Activated T-helper 17 cell treated with anti-CD3 and anti-CD28 coated beads, Interleukin-2, amount 50 U/mL, for 72 hours (primary cell): Measurements from ENCODE around the gene ING3. TPM values are rescaled to one million over a fixed set of nuclear protein-coding genes. Genes with fewer than 3 reads are reported as not detected.

Source experiments
- ATAC-seq: fragments of 150-1000 bp; cut with Tn5 transposase; replicated peaks from 2 replicates; pipeline ENCODE4 v1.10.0; 2021; ENCODE audit warnings: mild to moderate bottlenecking, moderate library complexity
- H3K27ac Mint-ChIP-seq: one replicate; pipeline ENCODE4 v1.8.0; 2022; ENCODE audit warnings: mixed read lengths
- H3K27me3 Mint-ChIP-seq: one replicate; pipeline ENCODE4 v1.8.0; 2022; ENCODE audit warnings: mixed read lengths
- H3K36me3 Mint-ChIP-seq: one replicate; pipeline ENCODE4 v1.8.0; 2022; ENCODE audit warnings: low read depth, mild to moderate bottlenecking, mixed read lengths
- H3K4me1 Mint-ChIP-seq: one replicate; pipeline ENCODE4 v1.8.0; 2022; ENCODE audit warnings: mixed read lengths
- H3K4me3 Mint-ChIP-seq: one replicate; pipeline ENCODE4 v1.8.0; 2022; ENCODE audit warnings: mild to moderate bottlenecking, mixed read lengths
- H3K9me3 Mint-ChIP-seq: one replicate; pipeline ENCODE4 v1.8.0; 2022; ENCODE audit warnings: mixed read lengths
- total RNA-seq, 2 donors: library from RNA; stranded (reverse); gene quantifications; one replicate each; pipeline ENCODE4 v1.2.3, GENCODE V29; 2022

ING3 gene
- total RNA-seq, 2 donors from 2014 or later, result 21.9 to 29.9 TPM

DNA sequence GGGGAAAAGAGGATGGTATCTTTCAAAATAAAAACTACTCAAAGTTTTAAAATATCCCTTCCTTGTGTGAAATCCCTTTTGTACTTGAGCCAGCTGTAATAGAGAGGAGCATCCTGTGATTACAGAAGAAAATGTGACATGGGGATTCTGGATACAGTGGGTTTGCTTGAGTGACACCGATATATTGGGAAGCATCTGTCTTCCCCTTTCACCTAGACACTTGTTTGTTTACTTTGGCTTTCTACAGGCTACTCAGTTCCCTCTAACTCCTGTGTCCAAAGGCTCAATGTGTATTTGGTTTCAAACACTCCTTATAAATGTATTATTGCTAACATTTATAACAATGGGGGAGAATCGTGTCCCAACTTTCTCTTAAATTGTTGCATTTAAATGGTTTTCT lies 62.3 kb downstream of the ING3 start:
- Mint-ChIP-seq H3K4me1 (no peaks in the 10 kb centered on the region), H3K9me3 (no peaks in the 10 kb centered on the region), H3K27ac (no peak overlapping the region), H3K27me3 (peaks cover 13% of the 10 kb centered on the region), H3K4me3 (no peak overlapping the region), H3K36me3 (no peaks in the 10 kb centered on the region)
- no peak for ATAC-seq

DNA sequence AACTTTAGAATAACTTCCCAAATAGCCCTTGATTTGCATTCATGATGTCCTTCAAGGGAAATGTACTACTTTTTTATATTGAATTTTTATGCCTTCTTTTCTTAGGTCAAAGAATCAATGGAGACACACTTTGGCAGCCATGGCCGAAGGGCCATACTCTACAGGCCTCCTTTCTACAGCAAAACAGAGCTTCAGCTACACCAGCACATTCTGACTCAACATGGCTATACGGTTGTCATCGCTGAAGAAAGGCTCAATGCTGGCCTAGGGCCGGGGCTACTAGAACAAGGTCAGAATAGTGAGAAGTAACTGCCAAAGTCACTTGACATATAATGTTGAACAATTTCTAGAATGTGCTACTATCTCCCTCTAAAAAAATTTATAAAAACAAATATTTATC lies 65.0 kb downstream of the ING3 start:
- peaks cover 4% of the 10 kb centered on the region for H3K27me3 Mint-ChIP-seq
- no peaks in the 10 kb centered on the region for H3K36me3 Mint-ChIP-seq
- H3K4me3 Mint-ChIP-seq, result no peak overlapping the region
- H3K27ac Mint-ChIP-seq, result no peak overlapping the region
- no peaks in the 10 kb centered on the region for H3K9me3 Mint-ChIP-seq
- H3K4me1 Mint-ChIP-seq, result no peaks in the 10 kb centered on the region
- no peak for ATAC-seq

DNA sequence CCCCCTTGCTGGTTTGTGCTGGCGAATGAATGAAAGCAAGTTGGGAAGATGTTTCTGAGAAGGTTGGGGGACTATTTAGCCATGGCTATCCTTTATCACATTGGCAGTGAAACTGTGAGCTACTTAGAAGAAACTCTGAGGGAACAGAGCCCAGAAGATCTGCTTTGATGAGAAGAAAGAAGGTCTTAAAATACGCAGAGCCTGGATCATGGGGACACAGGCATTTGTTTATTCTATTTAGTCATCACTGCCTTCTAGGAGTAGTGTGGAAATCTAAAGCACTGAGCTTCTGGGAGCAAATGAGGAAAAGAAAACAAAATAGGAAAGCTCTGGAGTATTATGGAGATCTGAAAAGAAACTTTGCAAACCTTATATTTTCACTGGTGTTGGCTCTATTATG lies 66.4 kb downstream of the ING3 start:
- no peak for ATAC-seq
- H3K27me3 Mint-ChIP-seq, result peaks cover 4% of the 10 kb centered on the region
- H3K4me3 Mint-ChIP-seq, result no peak overlapping the region
- no peak overlapping the region for H3K27ac Mint-ChIP-seq
- H3K36me3 Mint-ChIP-seq, result no peaks in the 10 kb centered on the region
- H3K4me1 Mint-ChIP-seq, result no peaks in the 10 kb centered on the region
- no peaks in the 10 kb centered on the region for H3K9me3 Mint-ChIP-seq

DNA sequence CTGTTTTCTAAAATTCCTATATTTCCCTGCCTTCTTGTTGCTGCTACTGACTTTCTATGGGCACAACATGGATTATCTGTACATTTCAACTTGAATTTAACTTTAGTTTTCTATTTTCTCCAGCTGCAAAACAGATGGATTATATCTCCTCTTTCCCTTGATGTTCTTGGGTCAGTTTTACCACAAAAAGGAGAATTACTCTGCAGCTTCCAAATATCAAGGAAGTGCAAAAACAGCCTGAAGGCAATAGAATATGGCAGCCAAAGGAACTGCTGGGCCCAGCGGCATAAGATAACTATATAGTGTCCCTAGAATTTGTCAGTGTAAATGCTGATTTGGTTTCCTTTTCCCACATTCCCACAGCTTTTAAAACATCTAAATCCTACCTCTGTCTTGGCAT lies 67.0 kb downstream of the ING3 start:
- Mint-ChIP-seq H3K4me1 (no peaks in the 10 kb centered on the region), H3K9me3 (no peaks in the 10 kb centered on the region), H3K27ac (no peak overlapping the region), H3K4me3 (no peak overlapping the region), H3K27me3 (peaks cover 4% of the 10 kb centered on the region), H3K36me3 (no peaks in the 10 kb centered on the region)
- ATAC-seq, result no peak

DNA sequence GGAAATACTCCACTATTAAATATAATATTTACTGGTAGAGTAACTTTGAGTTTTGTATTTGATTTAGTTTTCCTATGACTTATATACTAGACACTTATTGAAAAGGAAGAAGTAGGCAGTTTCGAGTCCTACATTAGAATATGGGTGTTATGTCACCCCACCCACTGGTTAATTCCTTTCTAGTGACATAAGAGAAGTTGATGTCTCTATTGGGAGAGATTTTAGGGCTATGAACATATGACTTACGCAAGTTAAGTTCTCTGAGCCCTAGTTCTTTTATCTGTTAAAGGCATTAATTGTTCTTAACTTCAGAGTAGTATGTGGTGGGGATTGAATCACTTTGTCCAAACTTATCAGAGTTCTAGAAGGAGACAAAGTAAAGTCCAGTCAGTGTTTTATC lies 68.4 kb downstream of the ING3 start:
- Mint-ChIP-seq H3K27me3 (peaks cover under 1% of the 10 kb centered on the region), H3K4me1 (no peaks in the 10 kb centered on the region), H3K9me3 (no peaks in the 10 kb centered on the region), H3K4me3 (no peak overlapping the region), H3K27ac (no peak overlapping the region), H3K36me3 (no peaks in the 10 kb centered on the region)
- no peak for ATAC-seq

DNA sequence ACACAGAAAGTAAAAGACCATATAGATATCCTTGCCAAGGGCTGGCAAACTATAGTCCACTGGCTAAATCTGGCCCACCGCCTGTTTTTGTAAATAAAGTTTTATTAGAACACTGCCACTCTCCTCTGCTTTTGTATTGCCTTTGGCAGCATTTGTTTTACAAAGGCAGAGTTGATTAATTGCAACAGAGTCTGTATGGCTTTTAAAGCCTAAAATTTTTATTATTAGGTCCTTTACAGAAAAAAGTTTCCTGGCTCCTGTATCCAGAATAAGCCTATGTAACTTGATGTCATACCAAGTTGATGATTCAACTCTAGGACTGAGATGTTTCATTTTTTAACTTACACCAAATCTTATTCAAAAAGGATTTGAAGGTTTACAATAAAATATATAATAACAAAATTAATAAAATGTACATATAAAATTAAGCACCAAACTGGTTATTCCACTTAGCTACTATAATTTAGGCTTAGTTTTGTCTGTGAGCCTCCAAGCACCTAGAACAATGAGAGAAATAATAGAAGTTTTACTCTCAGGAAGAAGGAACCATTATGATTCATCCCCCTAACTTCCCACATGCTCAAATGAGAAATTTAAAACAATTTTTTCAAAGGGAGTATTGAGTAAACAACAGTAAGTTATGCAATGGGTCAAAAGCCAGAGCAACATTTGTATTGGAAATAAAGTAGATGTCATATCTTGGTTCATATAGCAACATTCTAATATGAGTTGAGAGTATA lies 69.8 kb downstream of the ING3 start:
- Mint-ChIP-seq H3K27me3 (no peaks in the 10 kb centered on the region), H3K4me3 (no peak overlapping the region)
- ATAC-seq, result no peak

DNA sequence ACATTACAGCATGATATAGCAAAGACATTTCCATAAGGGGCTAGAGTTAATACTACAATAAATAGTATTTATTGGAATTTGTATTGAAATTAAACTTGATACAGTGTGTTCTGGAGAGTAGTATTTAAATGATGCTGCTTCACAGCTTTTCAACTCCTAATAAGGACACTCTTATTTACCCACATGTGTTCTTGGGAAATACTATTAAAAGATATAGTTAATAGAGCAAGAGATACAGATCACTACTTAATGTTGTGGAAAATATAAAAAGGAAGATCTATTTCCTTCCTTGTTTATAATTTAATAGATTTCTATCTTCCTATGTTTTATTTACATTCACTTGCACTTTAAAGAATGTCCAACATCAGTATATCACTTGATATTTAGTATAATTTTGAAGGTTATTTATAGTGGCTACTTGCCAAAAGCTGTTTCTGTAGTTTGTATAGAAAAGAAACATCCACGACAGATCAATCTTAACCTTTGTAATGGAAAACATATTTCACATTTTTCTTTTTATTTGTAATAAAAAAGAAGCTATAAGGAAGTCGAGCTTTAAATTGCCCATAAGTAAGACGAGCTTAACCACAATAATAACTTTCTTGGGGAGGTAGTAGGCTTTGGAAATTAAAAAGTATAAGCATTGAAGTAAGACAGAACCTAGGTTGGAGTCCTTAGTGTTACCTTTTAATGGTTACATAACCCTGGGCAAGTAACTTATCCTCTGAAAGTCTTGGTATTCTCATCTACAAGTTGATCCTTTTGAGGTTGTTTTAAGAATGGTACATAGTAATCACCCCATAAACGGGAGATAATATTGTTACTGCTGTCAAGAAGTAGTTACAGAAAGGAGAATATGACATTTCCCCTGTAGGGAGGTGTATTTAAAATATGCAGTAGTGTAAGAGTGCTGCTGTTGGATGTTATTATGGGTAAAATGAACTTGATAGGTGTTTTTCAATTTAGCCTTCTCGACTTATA lies 70.7 kb downstream of the ING3 start:
- Mint-ChIP-seq H3K27me3 (peaks cover 6% of the 10 kb centered on the region), H3K4me1 (no peaks in the 10 kb centered on the region), H3K9me3 (no peaks in the 10 kb centered on the region), H3K27ac (no peak overlapping the region), H3K36me3 (no peaks in the 10 kb centered on the region), H3K4me3 (no peak overlapping the region)
- no peak for ATAC-seq

More for the DNA sequence above, 69.8 kb downstream of the ING3 start:
- H3K4me1 Mint-ChIP-seq, result no peaks in the 10 kb centered on the region
- no peak overlapping the region for H3K27ac Mint-ChIP-seq
- no peaks in the 10 kb centered on the region for H3K9me3 Mint-ChIP-seq
- no peaks in the 10 kb centered on the region for H3K36me3 Mint-ChIP-seq

DNA sequence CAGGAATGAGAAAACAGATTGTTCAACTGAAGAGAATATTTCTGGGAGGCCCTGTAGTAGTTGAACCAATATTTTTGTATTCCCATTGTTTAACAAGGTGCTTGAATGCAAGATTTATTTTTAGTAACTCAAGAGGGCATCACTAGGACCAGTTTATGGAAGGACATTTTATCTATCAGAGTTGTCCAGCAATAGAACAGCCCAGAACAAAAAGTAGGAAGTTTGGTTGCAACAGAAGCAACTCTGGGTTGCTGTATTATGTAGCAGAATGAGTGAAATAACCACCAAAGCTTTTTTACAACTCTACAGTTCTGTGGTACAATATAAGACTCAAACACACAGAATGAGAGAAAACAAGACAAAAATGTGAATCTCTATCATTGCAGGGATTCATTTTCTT lies 72.6 kb downstream of the ING3 start:
- H3K4me3 Mint-ChIP-seq, result no peak overlapping the region
- no peaks in the 10 kb centered on the region for H3K9me3 Mint-ChIP-seq
- H3K4me1 Mint-ChIP-seq, result no peaks in the 10 kb centered on the region
- H3K27ac Mint-ChIP-seq, result no peak overlapping the region
- H3K27me3 Mint-ChIP-seq, result peaks cover 11% of the 10 kb centered on the region
- no peak for ATAC-seq
- no peaks in the 10 kb centered on the region for H3K36me3 Mint-ChIP-seq

DNA sequence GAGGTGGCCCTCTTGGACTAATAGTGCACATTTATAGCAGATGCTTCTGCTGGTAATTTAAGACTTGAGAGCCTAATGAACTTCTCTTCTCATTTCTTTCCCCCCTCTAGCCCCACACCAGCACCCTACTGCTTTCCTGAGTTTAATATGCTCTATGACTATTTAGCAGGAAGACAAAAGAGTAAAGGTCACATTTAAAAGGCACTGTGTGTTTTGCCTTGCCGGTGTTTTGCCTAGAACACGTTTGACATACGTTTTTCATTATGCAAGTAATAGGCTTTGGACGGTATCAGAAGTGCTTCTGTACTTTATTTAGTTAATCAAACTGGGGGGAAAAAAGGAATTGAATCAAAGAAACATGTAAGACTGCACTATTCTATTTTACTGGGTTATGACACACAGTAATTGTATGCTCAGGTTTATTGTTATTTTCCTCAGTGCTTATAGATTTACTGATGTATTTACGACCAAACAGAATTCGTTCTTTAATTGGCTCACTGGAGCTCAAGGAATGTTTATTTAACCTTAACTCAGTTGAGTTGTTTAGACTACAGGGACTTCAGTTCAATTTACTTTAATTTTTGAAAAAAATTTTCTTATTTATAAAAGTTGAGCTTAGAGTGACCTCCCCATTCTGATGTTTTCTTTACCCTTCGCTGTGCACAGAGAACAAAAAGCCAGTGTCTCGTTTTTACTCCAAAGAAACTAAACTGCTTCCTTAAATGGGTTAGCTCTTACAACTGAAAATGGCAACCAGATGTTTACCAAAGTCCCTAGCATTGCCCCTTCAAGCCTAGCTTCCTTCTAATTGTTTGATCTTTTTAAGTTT lies 73.3 kb downstream of the ING3 start:
- H3K36me3 Mint-ChIP-seq, result no peaks in the 10 kb centered on the region
- H3K27ac Mint-ChIP-seq, result no peak overlapping the region
- no peak overlapping the region for H3K4me3 Mint-ChIP-seq
- no peak for ATAC-seq
- H3K4me1 Mint-ChIP-seq, result no peaks in the 10 kb centered on the region
- H3K9me3 Mint-ChIP-seq, result no peaks in the 10 kb centered on the region
- H3K27me3 Mint-ChIP-seq, result peaks cover 11% of the 10 kb centered on the region

DNA sequence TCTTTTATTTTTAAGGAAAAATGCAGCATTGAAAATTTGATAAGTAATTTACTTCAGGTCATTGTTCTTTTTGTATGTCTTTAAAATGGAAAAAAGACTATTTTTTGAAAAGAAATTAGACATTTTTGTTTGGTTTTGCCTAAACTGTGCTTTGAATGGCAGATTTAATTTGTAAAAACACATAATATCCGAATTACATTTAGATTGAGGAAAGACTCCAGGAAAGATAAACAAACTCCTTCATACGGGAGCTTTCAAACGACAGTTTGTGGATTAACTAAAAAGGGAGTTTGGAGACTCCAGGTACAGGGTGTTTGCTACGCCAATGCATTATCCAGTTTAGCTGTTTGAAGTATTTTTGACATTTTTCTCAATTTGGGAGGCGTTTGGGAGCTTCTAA lies 74.0 kb downstream of the ING3 start:
- Mint-ChIP-seq H3K9me3 (no peaks in the 10 kb centered on the region), H3K27me3 (peaks cover 11% of the 10 kb centered on the region), H3K4me3 (no peak overlapping the region), H3K4me1 (no peaks in the 10 kb centered on the region), H3K36me3 (no peaks in the 10 kb centered on the region), H3K27ac (no peak overlapping the region)
- ATAC-seq, result no peak

DNA sequence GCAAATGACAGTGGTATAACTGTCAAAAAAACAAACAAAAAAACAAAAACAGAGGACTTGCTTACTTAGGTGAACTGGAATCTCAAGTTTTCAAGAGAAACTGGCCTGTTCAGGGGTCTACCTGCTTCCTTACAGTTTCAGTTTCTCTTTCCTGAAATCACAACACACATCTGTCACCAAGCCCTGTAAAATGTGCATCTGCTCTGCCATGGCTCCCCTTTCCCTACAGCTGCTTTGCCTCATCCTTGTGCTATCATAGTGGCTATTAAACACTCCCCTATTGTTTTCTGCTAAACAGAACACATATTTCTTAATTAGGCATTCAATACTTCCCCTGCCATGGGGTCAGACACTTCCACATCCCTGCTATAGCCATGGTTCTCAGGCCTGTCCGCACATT lies 75.6 kb downstream of the ING3 start:
- Mint-ChIP-seq H3K9me3 (no peaks in the 10 kb centered on the region), H3K36me3 (no peaks in the 10 kb centered on the region), H3K27me3 (peaks cover 11% of the 10 kb centered on the region), H3K27ac (no peak overlapping the region), H3K4me3 (no peak overlapping the region), H3K4me1 (no peaks in the 10 kb centered on the region)
- ATAC-seq, result no peak

DNA sequence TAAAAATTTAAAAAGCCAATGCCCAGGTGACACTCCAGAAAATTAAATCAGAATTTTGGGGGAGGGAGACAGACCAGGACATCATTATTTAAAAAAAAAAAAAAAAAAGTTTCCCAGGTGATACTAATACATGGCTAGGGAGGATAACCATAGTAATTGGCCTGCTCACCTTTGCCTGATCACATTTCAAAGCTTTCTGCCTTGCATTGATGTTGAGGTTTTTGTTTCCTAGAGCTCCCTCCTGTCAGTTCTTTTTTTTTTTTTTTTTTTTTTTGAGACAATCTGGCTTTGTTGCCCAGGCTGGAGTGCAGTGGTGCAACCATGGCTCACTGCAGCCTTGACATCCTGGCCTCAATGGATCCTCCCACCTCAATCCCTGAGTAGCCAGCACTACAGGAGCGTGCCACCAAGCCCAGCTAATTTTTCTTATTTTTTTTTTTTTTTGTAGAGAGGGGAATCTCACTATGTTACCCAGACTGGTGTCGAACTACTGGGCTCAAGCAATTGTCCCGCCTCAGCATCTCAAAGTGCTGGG lies 76.1 kb downstream of the ING3 start:
- ATAC-seq, result no peak
- Mint-ChIP-seq H3K9me3 (no peaks in the 10 kb centered on the region), H3K4me3 (no peak overlapping the region), H3K27me3 (peaks cover 11% of the 10 kb centered on the region), H3K27ac (no peak overlapping the region), H3K36me3 (no peaks in the 10 kb centered on the region), H3K4me1 (no peaks in the 10 kb centered on the region)
